ENCODE results near the gene APLP2. TPM values are rescaled to one million over a fixed set of nuclear protein-coding genes. Genes with fewer than 3 reads are reported as not detected.

The APLP2 gene
- total and polyA plus RNA-seq, 2 experiments from 2014 or later = 322 to 362 TPM

DNA sequence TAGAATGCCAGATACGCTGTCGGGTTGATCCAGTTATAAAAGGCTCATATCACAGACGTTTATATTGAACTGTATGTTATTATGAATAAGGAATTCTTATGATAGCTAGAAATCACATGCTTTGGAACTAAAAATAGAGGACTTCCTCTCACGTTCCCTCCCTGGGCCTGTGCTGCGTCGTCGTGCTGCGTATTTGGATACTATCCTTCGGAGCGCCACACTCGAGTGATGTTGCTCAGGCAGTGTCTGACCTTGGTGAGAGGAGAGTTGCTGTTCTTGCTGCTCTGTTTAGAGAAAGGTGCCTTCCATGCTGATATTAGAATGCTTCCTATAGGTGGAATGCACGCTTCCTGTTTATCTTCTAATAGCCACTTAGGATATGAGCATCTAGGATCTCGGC is 69.7 kb downstream of the APLP2 start (continued):
- TF ChIP-seq ZNF114 (CRISPR knock-in tag; IDR thresholded peaks at IDR 0.05) (no peak), EZH2phosphoT487 (IDR thresholded peaks at IDR 0.05; ENCODE audit: unreplicated experiment) (no peak), POLR2AphosphoS5 (IDR thresholded peaks at IDR 0.05; ENCODE audit: low read depth) (no peak), STAT1 (IDR thresholded peaks at IDR 0.05; ENCODE audit: unreplicated experiment) (no peak), CREB1 (CRISPR knock-in tag; IDR thresholded peaks at IDR 0.05; ENCODE audit: low read depth) (no peak), JUNB (IDR thresholded peaks at IDR 0.05; ENCODE audit: unreplicated experiment) (no peak), ZNF331 (CRISPR knock-in tag; IDR thresholded peaks at IDR 0.05; ENCODE audit: low read depth) (no peak)

DNA sequence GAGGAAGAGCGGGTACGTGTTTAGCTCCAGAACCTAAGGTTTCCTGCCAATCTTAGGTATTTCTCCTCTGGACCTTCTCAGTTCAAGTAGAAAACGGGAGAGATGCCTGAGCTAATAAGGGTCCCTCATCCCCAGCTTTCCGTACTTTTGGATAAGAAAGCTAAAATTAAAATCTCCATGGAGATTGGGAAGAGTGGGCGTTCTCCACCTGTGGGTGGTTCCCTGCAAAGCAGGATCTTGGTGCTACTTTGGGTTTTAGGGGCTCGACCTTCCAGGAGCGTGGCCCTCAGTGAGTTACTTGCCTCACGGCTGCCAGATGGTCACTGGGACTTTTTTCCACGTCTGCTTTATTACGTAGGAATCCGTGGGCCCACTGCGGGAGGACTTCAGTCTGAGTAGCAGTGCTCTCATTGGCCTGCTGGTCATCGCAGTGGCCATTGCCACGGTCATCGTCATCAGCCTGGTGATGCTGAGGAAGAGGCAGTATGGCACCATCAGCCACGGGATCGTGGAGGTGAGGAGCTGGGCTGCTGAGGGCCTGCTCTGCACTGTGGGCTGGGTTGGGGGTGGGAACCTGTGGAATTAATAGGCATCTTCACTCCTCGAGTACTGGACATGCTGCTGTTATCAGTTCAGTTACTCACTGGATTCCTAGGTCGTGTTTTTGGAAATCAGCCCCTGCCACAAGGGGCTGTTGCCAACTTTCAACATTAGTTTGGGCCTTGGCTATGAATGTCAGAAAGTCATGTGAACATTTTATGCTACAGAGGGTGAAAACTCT is 72.1 kb downstream of the APLP2 start:
- Mint-ChIP-seq H3K27me3 (ENCODE audit: insufficient read depth, low read depth, poor library complexity) (peaks cover 3% of the 10 kb centered on the region), H3K4me1 (peaks cover 22% of the 10 kb centered on the region), H3K36me3 (ENCODE audit: low read depth) (peaks cover 72% of the 10 kb centered on the region), H3K4me3 (no peak overlapping the region), H3K9me3 (no peaks in the 10 kb centered on the region), H3K27ac (no peak overlapping the region)
- 0 out of 2 replicates have a peak, but pooled peaks cover 3% of the 10 kb centered on the region for H3K79me2 ChIP-seq (replicated peaks; ENCODE audit: insufficient read depth)
- H3K9me2 ChIP-seq (ENCODE audit: insufficient read depth) = no peaks in the 10 kb centered on the region
- no peaks in the 10 kb centered on the region for H3K27me3 ChIP-seq (ENCODE audit: insufficient read depth)
- no peak for DNase-seq (ENCODE audit: low spot score)
- H2AFZ ChIP-seq = no peak overlapping the region
- peaks cover 14% of the 10 kb centered on the region for H4K20me1 ChIP-seq (replicated peaks; ENCODE audit: insufficient read depth)
- peaks cover 13% of the 10 kb centered on the region for H3K4me1 ChIP-seq (ENCODE audit: insufficient read depth)
- H3K36me3 ChIP-seq (ENCODE audit: insufficient read depth) = peaks cover 20% of the 10 kb centered on the region
- no peak overlapping the region for H3K27ac ChIP-seq (ENCODE audit: low read depth)
- H3K4me3 ChIP-seq = no peak overlapping the region
- ATAC-seq = no peak
- H3F3A ChIP-seq (replicated peaks; ENCODE audit: low read depth) = 0 out of 2 replicates have a peak, but pooled peaks cover 7% of the 10 kb centered on the region
- no peak overlapping the region for H3K4me2 ChIP-seq
- TF ChIP-seq, protein P1, sequence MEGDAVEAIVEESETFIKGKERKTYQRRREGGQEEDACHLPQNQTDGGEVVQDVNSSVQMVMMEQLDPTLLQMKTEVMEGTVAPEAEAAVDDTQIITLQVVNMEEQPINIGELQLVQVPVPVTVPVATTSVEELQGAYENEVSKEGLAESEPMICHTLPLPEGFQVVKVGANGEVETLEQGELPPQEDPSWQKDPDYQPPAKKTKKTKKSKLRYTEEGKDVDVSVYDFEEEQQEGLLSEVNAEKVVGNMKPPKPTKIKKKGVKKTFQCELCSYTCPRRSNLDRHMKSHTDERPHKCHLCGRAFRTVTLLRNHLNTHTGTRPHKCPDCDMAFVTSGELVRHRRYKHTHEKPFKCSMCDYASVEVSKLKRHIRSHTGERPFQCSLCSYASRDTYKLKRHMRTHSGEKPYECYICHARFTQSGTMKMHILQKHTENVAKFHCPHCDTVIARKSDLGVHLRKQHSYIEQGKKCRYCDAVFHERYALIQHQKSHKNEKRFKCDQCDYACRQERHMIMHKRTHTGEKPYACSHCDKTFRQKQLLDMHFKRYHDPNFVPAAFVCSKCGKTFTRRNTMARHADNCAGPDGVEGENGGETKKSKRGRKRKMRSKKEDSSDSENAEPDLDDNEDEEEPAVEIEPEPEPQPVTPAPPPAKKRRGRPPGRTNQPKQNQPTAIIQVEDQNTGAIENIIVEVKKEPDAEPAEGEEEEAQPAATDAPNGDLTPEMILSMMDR (conservative IDR thresholded peaks at IDR 0.05; ENCODE audit: low read depth in 2 of 2) = no peak
- no peak for TF ChIP-seq REST (IDR thresholded peaks at IDR 0.05; ENCODE audit: unreplicated experiment)
- TF ChIP-seq ZNF331 (CRISPR knock-in tag; IDR thresholded peaks at IDR 0.05; ENCODE audit: low read depth) = no peak
- no peak for TF ChIP-seq ETS1 (IDR thresholded peaks at IDR 0.05)
- TF ChIP-seq ZNF114 (CRISPR knock-in tag; IDR thresholded peaks at IDR 0.05) = no peak
- TF ChIP-seq CREB1 (CRISPR knock-in tag; IDR thresholded peaks at IDR 0.05; ENCODE audit: low read depth) = no peak
- no peak for TF ChIP-seq JUNB (IDR thresholded peaks at IDR 0.05; ENCODE audit: unreplicated experiment)
- TF ChIP-seq, protein P2, sequence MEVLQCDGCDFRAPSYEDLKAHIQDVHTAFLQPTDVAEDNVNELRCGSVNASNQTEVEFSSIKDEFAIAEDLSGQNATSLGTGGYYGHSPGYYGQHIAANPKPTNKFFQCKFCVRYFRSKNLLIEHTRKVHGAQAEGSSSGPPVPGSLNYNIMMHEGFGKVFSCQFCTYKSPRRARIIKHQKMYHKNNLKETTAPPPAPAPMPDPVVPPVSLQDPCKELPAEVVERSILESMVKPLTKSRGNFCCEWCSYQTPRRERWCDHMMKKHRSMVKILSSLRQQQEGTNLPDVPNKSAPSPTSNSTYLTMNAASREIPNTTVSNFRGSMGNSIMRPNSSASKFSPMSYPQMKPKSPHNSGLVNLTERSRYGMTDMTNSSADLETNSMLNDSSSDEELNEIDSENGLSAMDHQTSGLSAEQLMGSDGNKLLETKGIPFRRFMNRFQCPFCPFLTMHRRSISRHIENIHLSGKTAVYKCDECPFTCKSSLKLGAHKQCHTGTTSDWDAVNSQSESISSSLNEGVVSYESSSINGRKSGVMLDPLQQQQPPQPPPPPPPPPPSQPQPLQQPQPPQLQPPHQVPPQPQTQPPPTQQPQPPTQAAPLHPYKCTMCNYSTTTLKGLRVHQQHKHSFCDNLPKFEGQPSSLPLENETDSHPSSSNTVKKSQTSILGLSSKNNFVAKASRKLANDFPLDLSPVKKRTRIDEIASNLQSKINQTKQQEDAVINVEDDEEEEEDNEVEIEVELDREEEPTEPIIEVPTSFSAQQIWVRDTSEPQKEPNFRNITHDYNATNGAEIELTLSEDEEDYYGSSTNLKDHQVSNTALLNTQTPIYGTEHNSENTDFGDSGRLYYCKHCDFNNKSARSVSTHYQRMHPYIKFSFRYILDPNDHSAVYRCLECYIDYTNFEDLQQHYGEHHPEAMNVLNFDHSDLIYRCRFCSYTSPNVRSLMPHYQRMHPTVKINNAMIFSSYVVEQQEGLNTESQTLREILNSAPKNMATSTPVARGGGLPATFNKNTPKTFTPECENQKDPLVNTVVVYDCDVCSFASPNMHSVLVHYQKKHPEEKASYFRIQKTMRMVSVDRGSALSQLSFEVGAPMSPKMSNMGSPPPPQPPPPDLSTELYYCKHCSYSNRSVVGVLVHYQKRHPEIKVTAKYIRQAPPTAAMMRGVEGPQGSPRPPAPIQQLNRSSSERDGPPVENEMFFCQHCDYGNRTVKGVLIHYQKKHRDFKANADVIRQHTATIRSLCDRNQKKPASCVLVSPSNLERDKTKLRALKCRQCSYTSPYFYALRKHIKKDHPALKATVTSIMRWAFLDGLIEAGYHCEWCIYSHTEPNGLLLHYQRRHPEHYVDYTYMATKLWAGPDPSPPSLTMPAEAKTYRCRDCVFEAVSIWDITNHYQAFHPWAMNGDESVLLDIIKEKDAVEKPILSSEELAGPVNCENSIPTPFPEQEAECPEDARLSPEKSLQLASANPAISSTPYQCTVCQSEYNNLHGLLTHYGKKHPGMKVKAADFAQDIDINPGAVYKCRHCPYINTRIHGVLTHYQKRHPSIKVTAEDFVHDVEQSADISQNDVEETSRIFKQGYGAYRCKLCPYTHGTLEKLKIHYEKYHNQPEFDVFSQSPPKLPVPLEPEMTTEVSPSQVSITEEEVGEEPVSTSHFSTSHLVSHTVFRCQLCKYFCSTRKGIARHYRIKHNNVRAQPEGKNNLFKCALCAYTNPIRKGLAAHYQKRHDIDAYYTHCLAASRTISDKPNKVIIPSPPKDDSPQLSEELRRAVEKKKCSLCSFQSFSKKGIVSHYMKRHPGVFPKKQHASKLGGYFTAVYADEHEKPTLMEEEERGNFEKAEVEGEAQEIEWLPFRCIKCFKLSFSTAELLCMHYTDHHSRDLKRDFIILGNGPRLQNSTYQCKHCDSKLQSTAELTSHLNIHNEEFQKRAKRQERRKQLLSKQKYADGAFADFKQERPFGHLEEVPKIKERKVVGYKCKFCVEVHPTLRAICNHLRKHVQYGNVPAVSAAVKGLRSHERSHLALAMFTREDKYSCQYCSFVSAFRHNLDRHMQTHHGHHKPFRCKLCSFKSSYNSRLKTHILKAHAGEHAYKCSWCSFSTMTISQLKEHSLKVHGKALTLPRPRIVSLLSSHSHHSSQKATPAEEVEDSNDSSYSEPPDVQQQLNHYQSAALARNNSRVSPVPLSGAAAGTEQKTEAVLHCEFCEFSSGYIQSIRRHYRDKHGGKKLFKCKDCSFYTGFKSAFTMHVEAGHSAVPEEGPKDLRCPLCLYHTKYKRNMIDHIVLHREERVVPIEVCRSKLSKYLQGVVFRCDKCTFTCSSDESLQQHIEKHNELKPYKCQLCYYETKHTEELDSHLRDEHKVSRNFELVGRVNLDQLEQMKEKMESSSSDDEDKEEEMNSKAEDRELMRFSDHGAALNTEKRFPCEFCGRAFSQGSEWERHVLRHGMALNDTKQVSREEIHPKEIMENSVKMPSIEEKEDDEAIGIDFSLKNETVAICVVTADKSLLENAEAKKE (CRISPR knock-in tag; IDR thresholded peaks at IDR 0.05) = no peak
- TF ChIP-seq POLR2AphosphoS5 (IDR thresholded peaks at IDR 0.05; ENCODE audit: low read depth) = no peak
- TF ChIP-seq STAT1 (IDR thresholded peaks at IDR 0.05; ENCODE audit: unreplicated experiment) = no peak

Measured in GM23338 (cell line).